ENCODE results near the gene GHRL. TPM values are rescaled to one million over a fixed set of nuclear protein-coding genes. Genes with fewer than 3 reads are reported as not detected.

GHRL gene
- total and polyA plus RNA-seq, 12 donors: 0.33 to 2.2 (median 0.97) TPM; not detected in 7

DNA sequence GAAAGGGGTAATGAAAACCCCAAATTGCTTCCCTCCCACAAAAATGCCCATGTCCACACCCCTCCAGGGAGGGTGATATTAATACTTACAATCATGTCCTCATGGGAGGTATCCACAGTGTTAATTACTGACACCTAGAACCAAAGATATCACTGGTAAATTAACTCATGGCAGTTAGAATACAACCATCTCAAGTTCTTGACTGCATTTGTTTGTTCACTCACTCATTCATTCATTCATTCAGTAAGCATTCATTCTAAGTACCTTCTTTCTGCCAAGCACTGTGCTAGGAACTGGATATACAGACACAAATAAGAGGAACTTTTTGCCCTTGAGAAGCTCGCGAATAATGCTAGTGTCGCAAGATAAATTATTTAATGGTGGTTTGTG, 25.2 kb upstream of the GHRL start:
- no peak for TF ChIP-seq POLR2A (IDR thresholded peaks at IDR 0.05)
- TF ChIP-seq, protein P1, sequence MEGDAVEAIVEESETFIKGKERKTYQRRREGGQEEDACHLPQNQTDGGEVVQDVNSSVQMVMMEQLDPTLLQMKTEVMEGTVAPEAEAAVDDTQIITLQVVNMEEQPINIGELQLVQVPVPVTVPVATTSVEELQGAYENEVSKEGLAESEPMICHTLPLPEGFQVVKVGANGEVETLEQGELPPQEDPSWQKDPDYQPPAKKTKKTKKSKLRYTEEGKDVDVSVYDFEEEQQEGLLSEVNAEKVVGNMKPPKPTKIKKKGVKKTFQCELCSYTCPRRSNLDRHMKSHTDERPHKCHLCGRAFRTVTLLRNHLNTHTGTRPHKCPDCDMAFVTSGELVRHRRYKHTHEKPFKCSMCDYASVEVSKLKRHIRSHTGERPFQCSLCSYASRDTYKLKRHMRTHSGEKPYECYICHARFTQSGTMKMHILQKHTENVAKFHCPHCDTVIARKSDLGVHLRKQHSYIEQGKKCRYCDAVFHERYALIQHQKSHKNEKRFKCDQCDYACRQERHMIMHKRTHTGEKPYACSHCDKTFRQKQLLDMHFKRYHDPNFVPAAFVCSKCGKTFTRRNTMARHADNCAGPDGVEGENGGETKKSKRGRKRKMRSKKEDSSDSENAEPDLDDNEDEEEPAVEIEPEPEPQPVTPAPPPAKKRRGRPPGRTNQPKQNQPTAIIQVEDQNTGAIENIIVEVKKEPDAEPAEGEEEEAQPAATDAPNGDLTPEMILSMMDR (IDR thresholded peaks at IDR 0.05): no peak
- no peaks in the 10 kb centered on the region for H3K9me3 ChIP-seq (replicated peaks in 1 of 3)
- WGBS, 4 donors: 76 to 86% (median 80%) methylated on average over 3 of the region's 3 CpGs
- peaks cover 9 to 11% of the 10 kb centered on the region in 2 donors for H3K4me1 ChIP-seq (replicated peaks in 1 of 2)
- H3K36me3 ChIP-seq (replicated peaks in 1 of 2): peaks cover 0 to 55% of the 10 kb centered on the region in 2 donors
- no peak overlapping the region for H3K27ac ChIP-seq
- H3K4me3 ChIP-seq: no peak overlapping the region
- H3K27me3 ChIP-seq: no peaks in the 10 kb centered on the region
- intact Hi-C loops (cut with DNase I): no loop called here
- no peak for DNase-seq

DNA sequence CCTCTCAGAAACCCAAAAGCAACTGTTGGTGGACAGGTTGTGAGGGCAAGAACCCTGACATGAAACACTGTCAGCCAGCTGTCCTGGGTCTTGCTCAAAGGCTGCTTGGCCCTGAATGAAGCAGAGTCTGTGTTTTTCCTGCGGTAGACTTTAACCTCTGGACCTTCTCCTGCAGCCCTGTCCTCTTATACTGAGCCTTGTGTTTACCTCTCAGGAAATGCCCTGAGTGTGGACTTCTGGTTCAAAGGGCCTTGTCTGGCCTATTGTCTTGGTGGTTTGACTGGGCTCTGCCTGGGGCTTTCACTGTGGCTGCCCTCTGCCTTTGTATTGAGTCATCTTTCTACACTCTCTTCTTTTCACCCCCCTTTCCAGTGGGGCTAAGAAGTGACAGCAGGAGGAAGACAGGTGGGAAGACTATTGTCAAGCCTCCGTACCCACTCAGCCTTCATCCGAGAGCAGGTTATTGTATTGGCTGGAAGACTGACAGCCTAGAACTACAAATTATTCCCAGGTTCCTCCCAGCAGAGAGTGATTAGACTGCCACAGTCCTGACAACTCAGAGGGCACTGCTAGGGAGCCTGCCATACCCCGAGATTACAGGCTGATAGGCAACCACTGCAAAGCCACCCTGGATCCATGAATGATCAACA, 24.7 kb upstream of the GHRL start:
- intact Hi-C loops (cut with DNase I): no loop called here
- no peak for DNase-seq
- Histone ChIP-seq H3K27ac (no peak overlapping the region), H3K9me3 (replicated peaks in 1 of 3) (no peaks in the 10 kb centered on the region), H3K36me3 (replicated peaks in 1 of 2) (peaks cover 0 to 60% of the 10 kb centered on the region in 2 donors), H3K4me3 (no peak overlapping the region), H3K4me1 (replicated peaks in 1 of 2) (peaks cover 9 to 11% of the 10 kb centered on the region in 2 donors), H3K27me3 (no peaks in the 10 kb centered on the region)
- 90 to 94% (median 91%) methylated on average over 4 of the region's 4 CpGs for WGBS, 4 donors
- TF ChIP-seq POLR2A (IDR thresholded peaks at IDR 0.05): no peak
- TF ChIP-seq, protein P1 (IDR thresholded peaks at IDR 0.05): no peak

DNA sequence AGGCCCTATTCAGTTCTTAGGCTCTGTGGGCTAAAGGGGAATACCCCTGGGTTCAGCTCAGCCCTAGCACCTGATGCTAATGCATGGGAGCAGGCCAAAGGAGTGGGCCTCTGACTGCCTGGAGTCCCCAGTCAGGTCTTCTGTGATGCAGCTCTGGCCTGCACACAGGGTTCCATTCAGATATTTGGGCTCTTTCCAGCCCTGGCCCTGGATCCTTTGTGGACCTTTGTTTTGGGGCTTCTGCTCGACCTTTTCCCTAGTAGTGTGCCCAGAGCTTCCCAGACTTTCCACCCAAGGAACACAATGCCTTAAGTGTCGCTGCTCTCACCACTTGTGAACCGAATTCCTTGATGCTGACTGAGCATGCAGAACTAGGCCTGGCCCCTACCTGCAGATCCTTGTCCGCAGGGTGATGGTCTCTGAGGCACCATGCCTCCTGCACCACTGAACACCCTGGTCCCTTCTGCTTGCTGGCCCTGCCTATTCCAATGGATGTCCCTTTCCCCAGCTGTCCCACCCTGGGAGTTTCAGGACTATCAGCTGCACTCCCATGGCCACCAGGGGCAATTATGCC, 23.1 kb upstream of the GHRL start:
- H3K27ac ChIP-seq: no peak overlapping the region
- intact Hi-C loops (cut with DNase I): no loop called here
- peaks cover 0 to 76% of the 10 kb centered on the region in 2 donors for H3K36me3 ChIP-seq (replicated peaks in 1 of 2)
- WGBS, 4 donors: 91 to 95% (median 93%) methylated on average over 3 to 4 of the region's 4 CpGs
- TF ChIP-seq POLR2A (IDR thresholded peaks at IDR 0.05): no peak
- TF ChIP-seq, protein P1 (IDR thresholded peaks at IDR 0.05): no peak
- no peaks in the 10 kb centered on the region for H3K27me3 ChIP-seq
- H3K4me1 ChIP-seq (replicated peaks in 1 of 2): peaks cover 9 to 11% of the 10 kb centered on the region in 2 donors
- no peak for DNase-seq
- no peak overlapping the region for H3K4me3 ChIP-seq
- no peaks in the 10 kb centered on the region for H3K9me3 ChIP-seq (replicated peaks in 1 of 3)

DNA sequence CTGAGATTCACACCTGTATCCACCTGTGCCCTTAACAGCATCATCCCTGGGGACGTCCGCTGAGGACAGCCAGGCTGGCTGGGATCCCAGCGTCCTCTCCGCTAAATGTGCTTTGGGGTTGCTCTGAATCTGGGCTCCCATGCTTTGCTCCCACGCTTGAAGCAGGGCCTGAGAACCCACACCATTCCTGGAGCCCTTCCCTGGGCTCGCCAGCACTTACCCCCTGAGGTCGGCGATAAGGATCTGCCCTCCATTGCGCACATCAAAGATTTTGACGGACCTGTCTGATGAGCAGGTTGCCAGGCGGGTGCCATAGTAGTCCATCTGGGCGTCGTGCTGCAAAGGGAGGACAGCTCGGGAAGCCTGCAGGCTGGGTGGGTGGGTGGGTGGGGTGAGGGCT, 22.4 kb upstream of the GHRL start:
- no peak overlapping the region for H3K27ac ChIP-seq
- H3K36me3 ChIP-seq (replicated peaks in 1 of 2): peaks cover 0 to 83% of the 10 kb centered on the region in 2 donors
- no peak for DNase-seq
- 85 to 94% (median 92%) methylated on average over 12 to 14 of the region's 14 CpGs for whole genome bisulfite sequencing, 4 donors
- intact Hi-C loops (cut with DNase I): no loop called here
- no peak overlapping the region for H3K4me3 ChIP-seq
- no peaks in the 10 kb centered on the region for H3K9me3 ChIP-seq (replicated peaks in 1 of 3)
- H3K4me1 ChIP-seq (replicated peaks in 1 of 2): peaks cover 8 to 9% of the 10 kb centered on the region in 2 donors
- H3K27me3 ChIP-seq: no peaks in the 10 kb centered on the region
- TF ChIP-seq, protein P1 (IDR thresholded peaks at IDR 0.05): no peak
- no peak for TF ChIP-seq POLR2A (IDR thresholded peaks at IDR 0.05)

Measured in adrenal gland (tissue), 12 donors.